Colonic mucosa (tissue), 4 donors: ENCODE data around the gene MNAT1. TPM values are rescaled to one million over a fixed set of nuclear protein-coding genes. Genes with fewer than 3 reads are reported as not detected.

Experiments
- DNase-seq: peaks from one replicate; pipeline ENCODE4 v3.0.0-alpha.2; 2020
- H3K27ac ChIP-seq: fragments of 200-600 bp; one replicate; pipeline ENCODE4 v1.8.0; 2021
- H3K27me3 ChIP-seq: fragments of 200-600 bp; one replicate; pipeline ENCODE4 v1.8.0; 2021
- H3K36me3 ChIP-seq: fragments of 200-600 bp; one replicate; pipeline ENCODE4 v1.8.0; 2021
- H3K4me1 ChIP-seq: fragments of 200-600 bp; one replicate; pipeline ENCODE4 v1.8.0; 2021; ENCODE audit warnings: mild to moderate bottlenecking
- H3K4me3 ChIP-seq: fragments of 200-600 bp; one replicate; pipeline ENCODE4 v1.8.0; 2021
- H3K9ac ChIP-seq, 2 donors: one replicate each; pipeline ENCODE4 v1.7.0; 2013; ENCODE audit warnings: control low read depth in 2 of 2, low read depth in 2 of 2, low read length in 2 of 2
- H3K9me3 ChIP-seq: fragments of 200-600 bp; one replicate; pipeline ENCODE4 v1.8.0; 2021
- intact Hi-C: fragments of 100-400 bp; cut with DNase I; formaldehyde crosslinking; loops from one replicate; pipeline ENCODE4 v1.14.1; 2022
- total RNA-seq, 2 donors: library from RNA; stranded (reverse); fragmentation: NEBNext Ultra II Directional in 1 of 2; extraction: Animal tissue kit (Norgen Biotek cat#: 25700) in 1 of 2; gene quantifications; one replicate each; pipeline ENCODE4 v1.2.1, GENCODE V29; 2021
- TF ChIP-seq, protein P1 (sequence below): fragments of 200-600 bp; IDR thresholded peaks from one replicate; pipeline ENCODE4 v1.8.0; 2022; ENCODE audit warnings: antibody characterized with exemption, mild to moderate bottlenecking
- donor health status: healthy.
- donor health status: DM: no; HTN: no; CAD: no.
- donor health status: DM: no; HTN: no; CAD: no.

MNAT1 gene
- total RNA-seq, 2 donors from 2014 or later, result 14.5 to 15.4 TPM

DNA sequence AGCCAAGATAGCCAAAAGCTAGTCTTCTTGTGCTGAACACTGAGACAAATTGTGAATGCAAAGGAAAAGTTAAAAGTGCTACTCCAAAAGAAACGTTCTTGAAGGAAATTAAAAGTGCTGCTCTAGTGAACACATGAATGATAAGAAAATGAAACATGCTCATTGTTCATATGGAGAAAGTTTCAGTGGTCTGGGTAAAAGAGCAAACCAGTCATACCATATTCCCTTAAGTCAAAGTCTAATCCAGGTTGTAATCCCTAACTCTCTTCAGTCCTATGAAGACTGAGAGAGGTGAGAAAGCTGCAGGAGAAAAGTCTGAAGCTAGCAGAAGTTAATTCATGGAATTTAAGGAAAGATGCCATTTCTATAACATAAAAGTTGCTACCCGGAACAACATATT lies 121.5 kb downstream of the MNAT1 start:
- Histone ChIP-seq H3K9ac (no peak overlapping the region), H3K4me3 (no peak overlapping the region), H3K4me1 (no peaks in the 10 kb centered on the region), H3K27me3 (no peaks in the 10 kb centered on the region), H3K9me3 (no peaks in the 10 kb centered on the region), H3K27ac (no peak overlapping the region), H3K36me3 (no peaks in the 10 kb centered on the region)
- DNase-seq, result no peak
- TF ChIP-seq, protein P1, sequence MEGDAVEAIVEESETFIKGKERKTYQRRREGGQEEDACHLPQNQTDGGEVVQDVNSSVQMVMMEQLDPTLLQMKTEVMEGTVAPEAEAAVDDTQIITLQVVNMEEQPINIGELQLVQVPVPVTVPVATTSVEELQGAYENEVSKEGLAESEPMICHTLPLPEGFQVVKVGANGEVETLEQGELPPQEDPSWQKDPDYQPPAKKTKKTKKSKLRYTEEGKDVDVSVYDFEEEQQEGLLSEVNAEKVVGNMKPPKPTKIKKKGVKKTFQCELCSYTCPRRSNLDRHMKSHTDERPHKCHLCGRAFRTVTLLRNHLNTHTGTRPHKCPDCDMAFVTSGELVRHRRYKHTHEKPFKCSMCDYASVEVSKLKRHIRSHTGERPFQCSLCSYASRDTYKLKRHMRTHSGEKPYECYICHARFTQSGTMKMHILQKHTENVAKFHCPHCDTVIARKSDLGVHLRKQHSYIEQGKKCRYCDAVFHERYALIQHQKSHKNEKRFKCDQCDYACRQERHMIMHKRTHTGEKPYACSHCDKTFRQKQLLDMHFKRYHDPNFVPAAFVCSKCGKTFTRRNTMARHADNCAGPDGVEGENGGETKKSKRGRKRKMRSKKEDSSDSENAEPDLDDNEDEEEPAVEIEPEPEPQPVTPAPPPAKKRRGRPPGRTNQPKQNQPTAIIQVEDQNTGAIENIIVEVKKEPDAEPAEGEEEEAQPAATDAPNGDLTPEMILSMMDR, result no peak
- intact Hi-C loops, result no loop called here

DNA sequence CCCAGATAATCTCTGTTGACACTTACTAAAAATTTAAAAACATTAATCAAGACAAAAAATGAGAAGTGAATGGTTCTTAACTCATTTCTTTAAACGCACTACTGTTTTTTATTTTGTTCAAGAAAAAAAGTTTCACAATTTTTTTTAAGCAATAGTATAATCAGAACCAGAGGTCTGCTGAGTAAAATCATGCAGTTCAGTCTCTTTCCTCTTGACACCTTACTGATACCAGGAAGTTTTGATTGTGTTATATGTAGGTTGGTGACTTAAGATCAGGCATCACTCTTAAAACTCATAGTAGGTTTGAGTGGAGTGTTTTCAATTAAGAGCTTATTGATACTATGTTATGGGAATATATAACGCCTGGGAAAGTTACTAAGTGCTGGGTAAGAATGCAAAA lies 125.0 kb downstream of the MNAT1 start:
- no peaks in the 10 kb centered on the region for H3K36me3 ChIP-seq
- no peaks in the 10 kb centered on the region for H3K4me1 ChIP-seq
- H3K27ac ChIP-seq, result no peak overlapping the region
- no peak overlapping the region for H3K9ac ChIP-seq
- no peaks in the 10 kb centered on the region for H3K27me3 ChIP-seq
- H3K9me3 ChIP-seq, result no peaks in the 10 kb centered on the region
- TF ChIP-seq, protein P1, result no peak
- intact Hi-C loops, result no loop called here
- H3K4me3 ChIP-seq, result no peak overlapping the region
- no peak for DNase-seq

DNA sequence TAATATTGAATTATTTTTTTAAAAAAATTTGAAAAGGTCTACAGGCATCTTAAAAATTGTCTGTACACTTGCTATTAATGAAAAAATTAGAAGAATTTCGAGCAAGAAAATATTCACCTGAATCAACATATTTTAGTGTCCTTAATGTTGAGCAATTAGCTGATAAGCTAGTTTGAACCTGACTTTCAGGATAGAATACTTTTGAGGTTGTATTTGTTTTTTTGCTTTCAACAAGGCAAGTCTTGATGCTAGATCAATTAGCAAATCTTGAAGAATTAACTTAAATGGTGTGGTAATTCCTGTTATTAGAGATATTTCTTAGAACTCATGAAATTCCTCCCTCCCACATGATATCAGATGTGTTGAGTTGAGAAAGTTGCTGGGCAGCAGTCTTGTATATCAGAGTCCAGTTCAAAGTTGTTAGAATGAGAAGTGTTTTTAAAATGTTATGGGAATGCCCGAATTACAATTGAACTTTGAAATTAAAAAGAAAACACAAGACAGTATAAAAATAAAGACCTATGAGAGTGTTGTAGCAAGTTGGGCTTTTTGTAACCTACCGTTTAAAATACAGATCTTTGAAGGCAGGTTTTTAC lies 127.1 kb downstream of the MNAT1 start:
- Histone ChIP-seq H3K9ac (no peak overlapping the region), H3K4me1 (no peaks in the 10 kb centered on the region), H3K4me3 (no peak overlapping the region), H3K36me3 (no peaks in the 10 kb centered on the region), H3K27me3 (no peaks in the 10 kb centered on the region), H3K9me3 (no peaks in the 10 kb centered on the region), H3K27ac (no peak overlapping the region)
- intact Hi-C loops, result no loop called here
- no peak for DNase-seq
- TF ChIP-seq, protein P1, result no peak

DNA sequence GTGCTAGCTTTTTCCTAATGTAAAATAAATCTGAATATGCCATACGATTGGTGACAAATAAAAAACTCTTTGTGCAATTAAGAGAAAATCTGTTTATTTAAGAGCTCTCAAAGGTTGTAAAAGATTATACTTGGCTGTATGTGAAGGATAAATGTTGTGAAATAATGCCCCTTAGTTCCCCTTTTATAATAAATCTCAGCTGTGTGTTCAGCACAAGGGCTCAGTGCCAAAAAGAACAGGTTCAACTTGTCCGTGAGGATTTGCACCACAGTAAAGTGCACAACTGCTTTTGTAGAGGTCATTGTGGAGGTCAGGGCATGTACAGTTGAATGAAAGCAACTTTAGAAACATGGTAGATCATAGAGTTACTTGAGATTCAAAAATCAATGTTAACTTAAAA lies 127.7 kb downstream of the MNAT1 start:
- intact Hi-C loops, result no loop called here
- Histone ChIP-seq H3K27ac (no peak overlapping the region), H3K36me3 (no peaks in the 10 kb centered on the region), H3K9me3 (no peaks in the 10 kb centered on the region), H3K27me3 (no peaks in the 10 kb centered on the region), H3K4me1 (no peaks in the 10 kb centered on the region), H3K9ac (no peak overlapping the region), H3K4me3 (no peak overlapping the region)
- TF ChIP-seq, protein P1, result no peak
- DNase-seq, result peak; percentile 78

DNA sequence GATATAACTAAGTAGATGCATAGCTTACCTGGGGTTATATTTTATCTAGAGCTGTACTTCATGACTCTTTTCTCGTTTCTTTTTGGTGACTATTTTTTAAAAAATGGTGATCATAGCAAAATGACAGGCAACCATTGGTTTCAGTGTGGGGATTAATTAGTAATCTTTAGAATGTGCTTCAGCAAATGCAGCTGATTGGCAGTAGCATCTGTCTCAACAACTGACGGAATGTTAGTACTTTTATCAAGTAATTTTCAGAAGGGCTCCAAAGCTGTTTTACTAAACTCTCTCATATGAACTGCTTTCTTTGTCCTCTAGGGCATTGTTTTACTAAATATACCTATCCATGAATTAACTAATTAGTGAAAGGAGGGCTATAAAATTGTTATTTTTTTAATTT lies 128.7 kb downstream of the MNAT1 start:
- Histone ChIP-seq H3K36me3 (no peaks in the 10 kb centered on the region), H3K9ac (no peak overlapping the region), H3K27me3 (no peaks in the 10 kb centered on the region), H3K4me1 (no peaks in the 10 kb centered on the region), H3K9me3 (no peaks in the 10 kb centered on the region), H3K27ac (no peak overlapping the region), H3K4me3 (no peak overlapping the region)
- TF ChIP-seq, protein P1, result no peak
- intact Hi-C loops, result no loop called here
- DNase-seq, result no peak
